Measurements from ENCODE around the gene NHS.

GRCh38 chrX:17431171-17431570, 56.2 kb downstream of the NHS start:
- TF ChIP-seq IKZF5 (CRISPR knock-in tag; IDR thresholded peaks at IDR 0.05) (no peak), PCBP2 (optimal IDR thresholded peaks at IDR 0.05; ENCODE audit: low read depth, low read length, poor library complexity, severe bottlenecking) (no peak), SP1 (IDR thresholded peaks at IDR 0.05) (no peak), SP1 (CRISPR knock-in tag; IDR thresholded peaks at IDR 0.05) (no peak), ZNF569 (CRISPR knock-in tag; IDR thresholded peaks at IDR 0.05; ENCODE audit: borderline replicate concordance) (no peak), RELA (CRISPR knock-in tag; IDR thresholded peaks at IDR 0.05) (no peak), POLR2AphosphoS2 (IDR thresholded peaks at IDR 0.05; ENCODE audit: low read depth, low read length) (no peak), RERE (CRISPR knock-in tag; IDR thresholded peaks at IDR 0.05; ENCODE audit: low read depth) (no peak), DPF2 (CRISPR knock-in tag; IDR thresholded peaks at IDR 0.05; ENCODE audit: borderline replicate concordance, low read depth) (no peak), MXI1 (IDR thresholded peaks at IDR 0.05; ENCODE audit: borderline replicate concordance, low read depth, low read length) (no peak), ZFP36 (IDR thresholded peaks at IDR 0.05; ENCODE audit: borderline replicate concordance, low read depth, low read length, partially characterized antibody) (no peak), KIAA2018 (CRISPR knock-in tag; IDR thresholded peaks at IDR 0.05; ENCODE audit: borderline replicate concordance) (no peak), CTCF (CRISPR knock-in tag; IDR thresholded peaks at IDR 0.05) (no peak)
